OCI-LY1 (cell line): ENCODE data around the gene NMNAT1.

Experiments used
- H2AFZ ChIP-seq: fragments of 200-600 bp; sonication (generic), shearing (Covaris generic); 2 replicates; pipeline ENCODE4 v1.6.0; 2014; ENCODE audit warnings: antibody characterized with exemption, mild to moderate bottlenecking, low read length
- H3F3A ChIP-seq: fragments of 200-600 bp; sonication (generic), shearing (Covaris generic); 2 replicates; pipeline ENCODE4 v1.6.0; 2014; ENCODE audit warnings: mild to moderate bottlenecking, antibody characterized with exemption, low read length, moderate library complexity; ENCODE audit not compliant: insufficient read depth
- H3K27ac ChIP-seq: fragments of 200-600 bp; sonication (generic); 2 replicates; pipeline ENCODE4 v1.5.1; 2014; ENCODE audit warnings: low read length, mixed run types, mild to moderate bottlenecking, low read depth; ENCODE audit not compliant: poor library complexity, severe bottlenecking
- H3K27me3 ChIP-seq: fragments of 200-600 bp; sonication (generic); 2 replicates; pipeline ENCODE4 v1.6.0; 2014; ENCODE audit warnings: antibody characterized with exemption, mild to moderate bottlenecking, low read length, moderate library complexity; ENCODE audit not compliant: insufficient read depth
- H3K36me3 ChIP-seq: fragments of 200-600 bp; sonication (generic); 2 replicates; pipeline ENCODE4 v1.6.1; 2014; ENCODE audit warnings: mild to moderate bottlenecking, antibody characterized with exemption, low read length, moderate library complexity, mixed read lengths; ENCODE audit not compliant: insufficient read depth
- H3K4me1 ChIP-seq: fragments of 200-600 bp; sonication (generic); 2 replicates; pipeline ENCODE4 v1.5.1; 2014; ENCODE audit warnings: mild to moderate bottlenecking, low read length, moderate library complexity; ENCODE audit not compliant: insufficient read depth, severe bottlenecking
- H3K4me2 ChIP-seq: fragments of 200-600 bp; sonication (generic), shearing (Covaris generic); 2 replicates; pipeline ENCODE4 v1.6.1; 2014; ENCODE audit warnings: low read length
- H3K4me3 ChIP-seq: fragments of 200-600 bp; sonication (generic); 2 replicates; pipeline ENCODE4 v1.5.1; 2014; ENCODE audit warnings: low read length, low read depth, mild to moderate bottlenecking, mixed read lengths; ENCODE audit not compliant: poor library complexity, severe bottlenecking
- H3K79me2 ChIP-seq: fragments of 200-600 bp; shearing (Covaris generic); 2 replicates; pipeline ENCODE4 v1.6.1; 2016; ENCODE audit warnings: mixed run types, low read length, mixed read lengths; ENCODE audit not compliant: insufficient read depth
- H3K9ac ChIP-seq: fragments of 200-600 bp; sonication (generic), shearing (Covaris generic); 2 replicates; pipeline ENCODE4 v1.6.1; 2014; ENCODE audit warnings: mild to moderate bottlenecking, low read length, mixed read lengths
- H3K9me2 ChIP-seq: fragments of 200-600 bp; sonication (generic), shearing (Covaris generic); 2 replicates; pipeline ENCODE4 v1.6.1; 2014; ENCODE audit warnings: low read depth, mild to moderate bottlenecking, low read length, mixed read lengths
- H3K9me3 ChIP-seq: fragments of 200-600 bp; shearing (Covaris generic); 2 replicates; pipeline ENCODE4 v1.6.1; 2014; ENCODE audit warnings: low read length, mixed read lengths
- H4K20me1 ChIP-seq: fragments of 200-600 bp; sonication (generic), shearing (Covaris generic); 2 replicates; pipeline ENCODE4 v1.6.0; 2016; ENCODE audit warnings: mild to moderate bottlenecking, low read length; ENCODE audit not compliant: insufficient read depth
- CTCF ChIP-seq: fragments of 200-600 bp; sonication (generic), shearing (Covaris generic); IDR thresholded peaks from 2 replicates; pipeline ENCODE4 v1.5.1; 2017; ENCODE audit warnings: mild to moderate bottlenecking, antibody characterized with exemption, low read length, moderate library complexity, mixed read lengths
- EZH2 ChIP-seq: fragments of 200-600 bp; sonication (generic), shearing (Covaris generic); IDR thresholded peaks from 2 replicates; pipeline ENCODE4 v1.8.0; 2017; ENCODE audit warnings: borderline replicate concordance, mixed run types, mild to moderate bottlenecking, antibody characterized with exemption, low read length, moderate library complexity, mixed read lengths

The NMNAT1 gene

GRCh38 chr1:9942939-9943788 lies at the start of gene NMNAT1, which contains the start of gene LZIC:
Gene NMNAT1, plus strand, starts transcription at chr1:9943475. Its CDS starts 28,599 bp downstream, at chr1:9972074.
Gene LZIC, minus strand, starts transcription at chr1:9943391. Its CDS starts 6,772 bp downstream, at chr1:9936619.
- H3K4me2 ChIP-seq = peak within 1 kb of the TSS; percentile 75
- H3F3A ChIP-seq = no peaks in the 10 kb centered on the region
- no peaks in the 10 kb centered on the region for H4K20me1 ChIP-seq
- H3K9ac ChIP-seq = peak within 1 kb of the TSS; percentile 99
- no peaks in the 10 kb centered on the region for H3K9me2 ChIP-seq
- peak within 1 kb of the TSS; percentile 59 for H3K27ac ChIP-seq
- TF ChIP-seq CTCF (no peak), EZH2 (no peak)
- H2AFZ ChIP-seq = peak within 1 kb of the TSS; percentile 67
- H3K9me3 ChIP-seq = no peaks in the 10 kb centered on the region
- peaks cover 4% of the 10 kb centered on the region; the same call in 1 of the 2 replicates for H3K79me2 ChIP-seq
- H3K4me3 ChIP-seq = peak within 1 kb of the TSS; percentile 96
- peaks cover 4% of the 10 kb centered on the region; the same call in 1 of the 2 replicates for H3K36me3 ChIP-seq
- H3K4me1 ChIP-seq = peaks cover 20% of the 10 kb centered on the region
- H3K27me3 ChIP-seq = no peaks in the 10 kb centered on the region

- no peaks in the 10 kb centered on the region for H3K36me3 ChIP-seq
- H3K4me1 ChIP-seq = peaks cover 5% of the 10 kb centered on the region
- H3K4me2 ChIP-seq = no peak overlapping the region
- TF ChIP-seq EZH2 (no peak), CTCF (no peak)
- H3F3A ChIP-seq = no peaks in the 10 kb centered on the region
- no peak overlapping the region for H3K9ac ChIP-seq
- no peaks in the 10 kb centered on the region for H4K20me1 ChIP-seq
- no peaks in the 10 kb centered on the region for H3K9me3 ChIP-seq
- no peaks in the 10 kb centered on the region for H3K79me2 ChIP-seq
- H3K27ac ChIP-seq = no peak overlapping the region
- H2AFZ ChIP-seq = no peak overlapping the region
- H3K27me3 ChIP-seq = no peaks in the 10 kb centered on the region
- H3K4me3 ChIP-seq = no peak overlapping the region
- H3K9me2 ChIP-seq = no peaks in the 10 kb centered on the region
These were observed 49.2 kb upstream of the NMNAT1 start for GRCh38 chr1:9894115-9894514.

GRCh38 chr1:9900142-9901043 lies 42.9 kb upstream of the NMNAT1 start:
- Histone ChIP-seq H4K20me1 (no peaks in the 10 kb centered on the region), H2AFZ (no peak overlapping the region), H3K36me3 (no peaks in the 10 kb centered on the region), H3K4me3 (no peak overlapping the region), H3K79me2 (no peaks in the 10 kb centered on the region), H3K4me2 (peak overlapping the region; percentile 19; the same call in 1 of the 2 replicates), H3F3A (no peaks in the 10 kb centered on the region), H3K27me3 (0 out of 2 replicates have a peak, but pooled peaks cover 3% of the 10 kb centered on the region), H3K27ac (no peak overlapping the region), H3K4me1 (peaks cover 6% of the 10 kb centered on the region), H3K9ac (no peak overlapping the region), H3K9me2 (no peaks in the 10 kb centered on the region), H3K9me3 (no peaks in the 10 kb centered on the region)
- TF ChIP-seq CTCF (no peak), EZH2 (no peak)
